NCI-H2171 (cell line): ENCODE results near the gene TREML4.
"Not testable (repeated sequence)": the region's sequence is repeated elsewhere in the genome, so short reads cannot be mapped to it uniquely, and the experiment has no call there.

Source experiments
- DNase-seq: peaks from one replicate; lab custom pipeline; 2025; lab: John Stamatoyannopoulos, UW

Gene TREML4

DNA sequence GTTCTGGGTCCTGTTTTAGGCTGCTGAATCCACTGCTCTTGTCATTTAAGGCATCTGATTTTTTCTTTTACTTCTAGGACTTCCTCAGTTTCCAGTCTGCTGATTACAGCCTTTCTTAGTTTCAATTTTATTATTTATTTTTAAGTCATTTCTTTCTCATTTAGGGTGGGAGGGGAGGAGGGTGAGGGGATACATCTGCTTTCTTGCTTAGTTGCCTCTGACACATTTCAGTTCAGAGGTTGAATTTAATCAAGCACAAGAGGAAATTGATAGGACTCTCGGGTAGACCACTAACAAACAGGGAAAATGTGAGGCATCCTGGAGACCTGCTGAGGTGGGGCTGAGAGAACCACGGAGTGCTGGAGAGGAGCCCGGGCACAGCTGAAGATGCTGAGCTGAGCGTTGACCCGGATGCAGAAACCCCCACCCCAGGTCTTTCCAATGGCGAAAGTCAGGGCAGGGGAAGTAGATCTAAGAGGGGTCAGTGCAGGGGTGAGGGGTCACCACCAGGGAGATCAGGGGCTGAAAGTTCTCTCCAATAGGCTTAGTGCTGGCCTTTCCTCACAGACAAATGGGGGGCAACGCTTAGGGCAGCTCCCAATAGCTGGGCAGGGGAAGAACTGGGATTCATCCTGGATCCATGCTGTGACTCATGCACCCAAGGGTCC lies 19.6 kb upstream of the TREML4 start:
- no peak for DNase-seq

- DNase-seq, result no peak
Measured at GRCh38 chr6:41209547-41210320, 18.4 kb upstream of the TREML4 start.

DNA sequence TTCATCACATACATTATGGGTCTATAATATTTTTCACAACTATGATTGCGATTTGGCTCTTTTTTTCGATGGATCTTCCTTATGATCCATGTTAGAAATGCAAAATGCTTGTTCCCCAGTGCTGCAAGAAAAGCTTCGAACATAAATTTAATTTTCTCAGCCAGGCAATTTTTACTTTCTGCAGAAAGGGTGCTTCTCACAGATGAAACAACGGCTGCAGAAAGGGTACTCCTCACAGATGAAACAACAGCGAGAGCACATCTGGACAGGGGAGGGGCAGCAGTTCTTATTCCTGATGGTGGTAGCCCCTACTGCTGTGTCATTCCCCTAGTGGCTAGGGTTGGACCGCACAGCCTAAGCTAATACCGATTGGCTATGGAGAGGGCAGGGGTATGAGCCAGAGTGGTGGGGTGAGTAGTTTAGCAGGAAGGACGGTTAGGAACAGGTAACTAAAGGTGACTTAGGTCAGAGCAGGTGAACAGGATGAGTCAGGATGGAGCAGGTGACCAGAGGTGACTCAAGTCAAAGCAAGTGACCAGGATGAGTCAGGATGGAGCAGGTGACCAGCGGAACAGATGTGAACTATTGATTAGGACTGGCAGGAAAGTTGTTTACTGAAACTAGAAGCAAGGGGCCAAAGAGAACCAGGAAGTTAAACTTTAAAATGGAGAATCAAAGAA lies 13.4 kb upstream of the TREML4 start:
- no peak for DNase-seq

DNA sequence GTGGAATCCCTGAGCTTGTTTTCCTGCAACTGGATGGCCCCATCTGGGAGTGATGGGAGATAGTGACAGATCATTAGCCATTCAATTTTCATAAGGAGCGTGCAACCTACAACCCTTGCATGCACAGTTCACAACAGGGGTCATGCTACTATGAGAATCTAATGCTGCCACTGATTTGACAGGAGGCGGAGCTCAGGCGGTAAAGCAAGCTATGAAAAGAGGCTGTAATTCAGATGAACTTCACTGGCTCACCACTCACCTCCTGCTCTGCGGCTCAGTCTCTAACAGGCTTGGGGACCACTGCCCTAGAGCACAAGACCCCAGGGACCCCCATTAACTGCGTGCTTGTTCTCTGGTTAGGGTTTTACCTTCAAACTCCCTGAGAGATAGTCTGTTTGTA lies 12.4 kb upstream of the TREML4 start:
- DNase-seq, result no peak

DNA sequence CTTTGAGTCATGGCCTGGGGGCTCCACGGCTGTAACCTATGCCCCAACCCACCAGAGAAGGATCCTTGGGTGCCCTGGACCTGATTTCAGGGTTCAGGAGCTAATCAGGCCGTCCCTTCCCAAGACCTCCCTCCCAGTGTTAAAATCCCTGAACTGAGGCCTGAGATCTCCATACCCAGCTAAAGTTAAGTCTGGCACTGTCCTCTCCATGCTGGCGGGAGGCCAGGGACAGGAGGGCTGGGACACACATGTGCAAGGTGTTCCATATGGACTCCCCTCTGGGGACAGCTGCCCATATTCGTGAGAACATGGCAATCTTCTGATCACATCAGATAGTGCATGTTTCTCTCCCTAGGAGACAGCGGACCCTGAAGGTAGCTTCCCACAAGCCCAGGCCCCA lies 11.5 kb upstream of the TREML4 start:
- DNase-seq, result no peak

DNA sequence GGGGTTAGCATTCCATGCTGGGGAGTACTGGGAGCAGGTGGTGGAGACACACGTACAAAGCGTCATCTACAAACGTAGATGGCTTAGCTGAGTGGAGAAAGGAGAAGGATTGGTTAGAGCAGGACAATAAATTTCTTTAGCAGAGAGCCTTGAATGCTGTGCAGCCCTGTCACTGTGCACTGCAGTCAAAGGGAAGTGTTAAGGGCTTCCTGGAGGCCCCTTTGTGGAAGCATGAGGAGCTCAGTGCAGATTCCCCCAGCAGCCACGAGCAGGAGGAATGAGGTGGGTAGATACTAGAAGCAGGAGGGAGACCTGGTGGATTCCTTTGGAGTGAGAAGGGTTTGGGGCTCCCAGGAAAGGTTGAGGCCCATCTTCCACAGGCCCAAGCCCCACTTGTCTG lies 6.1 kb upstream of the TREML4 start:
- DNase-seq, result no peak

GRCh38 chr6:41222513-41222912 lies 5.6 kb upstream of the TREML4 start:
- DNase-seq, result no peak

DNA sequence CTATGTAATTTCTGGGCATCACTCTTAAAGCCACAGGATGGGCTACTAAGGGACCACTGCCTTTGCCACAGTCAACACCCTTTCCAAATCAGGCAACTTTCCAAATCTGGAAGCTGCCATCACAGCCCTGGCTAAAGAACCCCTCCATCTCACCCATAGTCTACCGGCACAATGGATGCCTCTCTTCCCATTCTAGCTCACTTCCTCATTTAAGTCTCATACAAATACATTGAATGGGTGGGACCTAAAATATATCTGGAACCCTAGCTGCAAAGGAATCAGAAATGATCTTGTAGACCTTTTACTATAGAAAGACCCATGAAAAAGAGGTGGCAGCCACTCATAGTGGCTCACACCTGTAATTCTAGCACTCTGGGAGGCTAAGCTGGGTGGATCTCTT lies 3.3 kb upstream of the TREML4 start:
- no peak for DNase-seq

- no peak for DNase-seq
Measured at GRCh38 chr6:41226752-41227151, 1.4 kb upstream of the TREML4 start.

- DNase-seq, result no peak
Measured at GRCh38 chr6:41228616-41229015, 467 bp downstream of the TREML4 start.

DNA sequence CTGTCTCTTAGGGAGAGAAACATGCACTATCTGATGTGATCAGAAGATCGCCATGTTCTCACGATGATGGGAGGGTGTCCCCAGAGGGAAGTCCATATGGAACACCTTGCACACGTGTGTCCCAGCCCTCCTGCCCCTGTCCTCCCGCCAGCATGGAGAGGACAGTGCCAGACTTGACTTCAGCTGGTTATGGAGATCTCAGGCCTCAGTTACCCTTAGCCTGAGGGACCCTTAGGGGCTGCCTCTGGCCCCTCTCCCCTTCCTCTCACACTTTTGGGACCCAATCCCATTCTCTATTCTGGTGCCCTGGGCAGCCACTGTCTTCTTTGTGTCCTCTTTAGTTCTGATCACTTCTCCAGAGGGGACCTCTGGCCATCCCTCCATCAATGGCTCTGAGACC lies 1.6 kb downstream of the TREML4 start:
- no peak for DNase-seq

GRCh38 chr6:41231246-41231645 lies 3.1 kb downstream of the TREML4 start:
- DNase-seq, result no peak

GRCh38 chr6:41232667-41233066 lies 4.5 kb downstream of the TREML4 start:
- no peak for DNase-seq

DNA sequence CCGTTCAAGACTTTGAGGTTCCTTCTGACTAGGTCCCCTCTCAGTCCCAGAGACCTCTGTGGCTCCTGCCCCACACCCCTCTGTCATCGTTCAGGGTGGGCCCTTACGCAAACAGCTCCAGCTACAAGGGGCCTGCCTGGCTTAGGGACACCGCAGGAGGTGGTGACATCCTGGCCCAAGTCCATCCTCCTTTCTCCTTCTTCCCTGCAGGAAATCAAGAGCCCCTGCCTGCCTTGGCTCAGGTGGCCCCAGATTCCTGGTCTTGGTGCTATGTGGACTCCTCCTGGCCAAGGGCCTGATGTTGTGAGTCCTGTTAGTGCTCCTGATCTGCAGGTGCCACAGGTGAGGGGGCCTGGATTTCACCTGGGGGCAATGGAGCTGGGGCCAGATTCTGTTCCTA lies 8.1 kb downstream of the TREML4 start:
- no peak for DNase-seq

GRCh38 chr6:41237128-41237527 lies 9.0 kb downstream of the TREML4 start:
- DNase-seq, result no peak

DNA sequence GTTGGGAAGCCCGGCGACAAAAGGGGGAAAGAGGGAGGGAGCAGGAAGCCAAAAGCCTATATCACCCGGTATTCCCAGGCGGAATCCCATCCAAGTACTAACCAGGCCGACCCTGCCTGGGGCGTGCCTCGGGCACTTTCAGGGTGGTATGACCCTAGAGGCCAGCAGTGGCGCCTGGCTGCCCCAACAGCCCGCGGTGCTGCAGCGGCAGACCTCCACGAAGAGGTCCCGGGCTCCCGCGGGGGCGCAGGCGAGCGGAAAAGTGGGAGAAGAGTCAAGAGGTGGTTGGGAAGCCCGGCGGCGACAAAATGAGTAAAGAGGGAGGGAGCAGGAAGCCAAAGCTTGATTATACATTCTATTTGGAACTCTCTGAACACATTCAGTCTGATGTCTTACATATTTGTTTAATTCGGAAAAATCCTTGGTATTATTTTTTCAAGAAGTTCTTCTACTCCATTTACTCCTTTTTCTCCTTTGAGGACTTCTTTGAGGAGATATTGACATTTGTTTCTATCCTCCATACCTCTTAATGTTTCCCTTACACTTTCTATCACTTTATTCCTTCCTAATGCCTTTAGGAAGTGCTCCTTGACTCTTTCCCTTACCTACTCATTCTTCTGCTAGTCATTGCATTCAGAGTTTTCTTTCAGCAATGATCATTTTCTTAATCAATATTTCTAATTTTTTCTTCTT lies 11.5 kb downstream of the TREML4 start:
- DNase-seq, result no peak

- DNase-seq, result not testable (repeated sequence)
Measured at GRCh38 chr6:41246529-41246928, 18.4 kb downstream of the TREML4 start.

GRCh38 chr6:41247288-41247865 lies 19.2 kb downstream of the TREML4 start:
- DNase-seq, result no peak

GRCh38 chr6:41247882-41248705 lies 19.9 kb downstream of the TREML4 start:
- no peak for DNase-seq

- no peak for DNase-seq
Measured at GRCh38 chr6:41252401-41253169, 24.4 kb downstream of the TREML4 start.

DNA sequence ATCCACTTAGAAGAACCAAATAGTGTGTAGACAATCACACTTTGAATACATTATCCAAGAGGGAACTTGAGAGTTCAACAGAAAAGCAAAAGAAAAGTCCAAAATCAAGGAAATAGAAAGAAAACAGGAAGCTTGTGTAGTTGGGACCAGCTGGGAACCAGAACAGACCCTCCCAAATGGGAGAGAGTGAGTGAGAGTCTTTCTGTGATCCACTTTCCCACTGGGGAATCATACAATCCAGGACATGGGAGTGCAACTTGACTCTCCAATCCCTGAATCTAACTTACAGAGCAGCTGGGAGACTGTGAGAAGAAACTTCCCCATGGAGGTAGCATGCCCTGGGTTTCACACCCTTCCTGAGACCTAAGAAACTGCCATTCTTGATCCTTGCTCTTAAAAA lies 27.0 kb downstream of the TREML4 start:
- DNase-seq, result no peak
